Muscle of back (tissue), 13 donors: Measurements from ENCODE around the gene MPZL2. TPM values are rescaled to one million over a fixed set of nuclear protein-coding genes. Genes with fewer than 3 reads are reported as not detected.
"Not testable (repeated sequence)": the region's sequence is repeated elsewhere in the genome, so short reads cannot be mapped to it uniquely, and the experiment has no call there.

Experiments used
- DNase-seq, 3 donors: peaks; one replicate each; pipeline versions ENCODE4 v3.0.0 to v3.0.0-alpha.2; 2013
- long read RNA-seq, 9 donors: transcript quantifications; one replicate each; lab custom pipeline, GENCODE V29; 2026
- polyA plus RNA-seq, 10 donors: library from polyadenylated mRNA; unstranded; fragments of 120-200 nt; gene quantifications; one replicate each; pipeline ENCODE4 v1.2.1, GENCODE V29; 2013; ENCODE audit not compliant: insufficient read length in 10 of 10

Gene MPZL2
- 1 to 10 TPM in 8 of 10 donors, under 1 TPM in 2; 0.71 to 9.6 (median 1.6) TPM for polyA plus RNA-seq
- long read RNA-seq, donor 1: 0 reads
- long read RNA-seq, donor 2: 0 reads
- long read RNA-seq, donor 3: 0 reads
- long read RNA-seq, donor 4: 0 reads
- long read RNA-seq, donor 5: 0 reads
- long read RNA-seq, donor 6: 0 reads
- long read RNA-seq, donor 7, partial matches to known transcripts: 0 of 1 reads
- long read RNA-seq, donor 7, other reads (novel, unspliced or antisense): 0 of 1 reads
- long read RNA-seq, donor 8: 0 reads
- long read RNA-seq, donor 9: 0 reads

- no peak for DNase-seq
Observed at GRCh38 chr11:118263695-118264568, at the start of gene MPZL2. MPZL2 (minus strand) TSS chr11:118264297; CDS start chr11:118264153, 144 bp downstream.

- no peak for DNase-seq
Observed at GRCh38 chr11:118313242-118313641, 49.1 kb upstream of the MPZL2 start.

GRCh38 chr11:118312328-118312727 is 48.2 kb upstream of the MPZL2 start:
- no peak for DNase-seq

GRCh38 chr11:118311518-118311917 is 47.4 kb upstream of the MPZL2 start:
- DNase-seq: no peak

GRCh38 chr11:118310781-118311485 is 46.8 kb upstream of the MPZL2 start:
- DNase-seq: no peak

- no peak for DNase-seq
Observed at GRCh38 chr11:118310271-118310670, 46.2 kb upstream of the MPZL2 start.

- DNase-seq: not testable (repeated sequence)
Observed at GRCh38 chr11:118308995-118309528, 45.0 kb upstream of the MPZL2 start.

- DNase-seq: no peak
Observed at GRCh38 chr11:118306556-118306955, 42.5 kb upstream of the MPZL2 start.

- DNase-seq: no peak
Observed at GRCh38 chr11:118305726-118306125, 41.6 kb upstream of the MPZL2 start.

GRCh38 chr11:118304568-118305248 is 40.6 kb upstream of the MPZL2 start, which contains the start of gene CD3E:
CD3E (plus strand) TSS chr11:118304730; CDS start chr11:118304953, 223 bp downstream.
- DNase-seq: no peak

GRCh38 chr11:118304227-118304567 is 40.1 kb upstream of the MPZL2 start:
- DNase-seq: no peak

- no peak for DNase-seq
Observed at GRCh38 chr11:118301600-118302195, 37.6 kb upstream of the MPZL2 start.

- no peak for DNase-seq
Observed at GRCh38 chr11:118295815-118296454, 31.8 kb upstream of the MPZL2 start.

GRCh38 chr11:118295199-118295598 is 31.1 kb upstream of the MPZL2 start:
- no peak for DNase-seq

GRCh38 chr11:118294053-118294452 is 30.0 kb upstream of the MPZL2 start:
- DNase-seq: no peak

GRCh38 chr11:118291477-118292135 is 27.5 kb upstream of the MPZL2 start:
- DNase-seq: peak in 1 of 3 donors; percentile 12

- peak in 1 of 3 donors; percentile 40 for DNase-seq
Observed at GRCh38 chr11:118290923-118291322, 26.8 kb upstream of the MPZL2 start.

GRCh38 chr11:118289401-118289800 is 25.3 kb upstream of the MPZL2 start:
- peak in 2 of 3 donors; percentile 10 to 43 for DNase-seq

- no peak for DNase-seq
Observed at GRCh38 chr11:118287006-118287405, 22.9 kb upstream of the MPZL2 start.

GRCh38 chr11:118286545-118286944 is 22.4 kb upstream of the MPZL2 start:
- no peak for DNase-seq
